ENCODE data around the gene SQSTM1.
"Not testable (repeated sequence)": the region's sequence is repeated elsewhere in the genome, so short reads cannot be mapped to it uniquely, and the experiment has no call there.

Gene SQSTM1

GRCh38 chr5:179863449-179864085 is 42.9 kb downstream of the SQSTM1 start:
- H3K4me3 ChIP-seq (ENCODE audit: low read length), result no peak overlapping the region
- TF ChIP-seq ZNF274 (IDR thresholded peaks at IDR 0.05; ENCODE audit: low read depth, low read length), result no peak

- no peak for TF ChIP-seq ZNF274 (IDR thresholded peaks at IDR 0.05; ENCODE audit: low read depth, low read length)
Observed at GRCh38 chr5:179864686-179865085, 44.0 kb downstream of the SQSTM1 start.

GRCh38 chr5:179865491-179866240 is 45.0 kb downstream of the SQSTM1 start:
- no peak for TF ChIP-seq ZNF274 (IDR thresholded peaks at IDR 0.05; ENCODE audit: low read depth, low read length)
- H3K4me3 ChIP-seq (ENCODE audit: low read length), result no peak overlapping the region

More at GRCh38 chr5:179864686-179865085, 44.0 kb downstream of the SQSTM1 start:
- H3K4me3 ChIP-seq (ENCODE audit: low read length), result no peak overlapping the region

- no peak overlapping the region for H3K4me3 ChIP-seq (ENCODE audit: low read length)
- no peak for TF ChIP-seq ZNF274 (IDR thresholded peaks at IDR 0.05; ENCODE audit: low read depth, low read length)
Observed at GRCh38 chr5:179866241-179867078, 45.8 kb downstream of the SQSTM1 start.

GRCh38 chr5:179867079-179867465 is 46.4 kb downstream of the SQSTM1 start:
- no peak overlapping the region for H3K4me3 ChIP-seq (ENCODE audit: low read length)
- TF ChIP-seq ZNF274 (IDR thresholded peaks at IDR 0.05; ENCODE audit: low read depth, low read length), result no peak

- no peak for TF ChIP-seq ZNF274 (IDR thresholded peaks at IDR 0.05; ENCODE audit: low read depth, low read length)
- H3K4me3 ChIP-seq (ENCODE audit: low read length), result no peak overlapping the region
Observed at GRCh38 chr5:179867476-179867875, 46.8 kb downstream of the SQSTM1 start.

GRCh38 chr5:179868541-179868940 is 47.8 kb downstream of the SQSTM1 start:
- no peak overlapping the region for H3K4me3 ChIP-seq (ENCODE audit: low read length)
- no peak for TF ChIP-seq ZNF274 (IDR thresholded peaks at IDR 0.05; ENCODE audit: low read depth, low read length)

- no peak overlapping the region for H3K4me3 ChIP-seq (ENCODE audit: low read length)
- no peak for TF ChIP-seq ZNF274 (IDR thresholded peaks at IDR 0.05; ENCODE audit: low read depth, low read length)
Observed at GRCh38 chr5:179869101-179869500, 48.4 kb downstream of the SQSTM1 start.

- H3K4me3 ChIP-seq (ENCODE audit: low read length), result no peak overlapping the region
- no peak for TF ChIP-seq ZNF274 (IDR thresholded peaks at IDR 0.05; ENCODE audit: low read depth, low read length)
Observed at GRCh38 chr5:179869641-179870402, 49.1 kb downstream of the SQSTM1 start.

- no peak overlapping the region for H3K4me3 ChIP-seq (ENCODE audit: low read length)
- no peak for TF ChIP-seq ZNF274 (IDR thresholded peaks at IDR 0.05; ENCODE audit: low read depth, low read length)
Observed at GRCh38 chr5:179870403-179870903, 49.7 kb downstream of the SQSTM1 start.

GRCh38 chr5:179870952-179871351 is 50.2 kb downstream of the SQSTM1 start:
- H3K4me3 ChIP-seq (ENCODE audit: low read length), result no peak overlapping the region
- no peak for TF ChIP-seq ZNF274 (IDR thresholded peaks at IDR 0.05; ENCODE audit: low read depth, low read length)

GRCh38 chr5:179871533-179871932 is 50.8 kb downstream of the SQSTM1 start:
- not testable (repeated sequence) for H3K4me3 ChIP-seq (ENCODE audit: low read length)

- H3K4me3 ChIP-seq (ENCODE audit: low read length), result no peak overlapping the region
- TF ChIP-seq ZNF274 (IDR thresholded peaks at IDR 0.05; ENCODE audit: low read depth, low read length), result no peak
Observed at GRCh38 chr5:179872055-179872827, 51.5 kb downstream of the SQSTM1 start.
